MM.1S (cell line): ENCODE measurements around the gene CARMIL1.

Source experiments
- DNase-seq: peaks from one replicate; pipeline ENCODE4 v3.0.0-alpha.2; 2015
- H2AFZ ChIP-seq: fragments of 300-600 bp; sonication (generic); 2 replicates; pipeline ENCODE4 v1.6.0; 2016; ENCODE audit warnings: antibody characterized with exemption, low read length
- H3F3A ChIP-seq: fragments of 300-600 bp; sonication (generic); 2 replicates; pipeline ENCODE4 v1.6.1; 2016; ENCODE audit warnings: mild to moderate bottlenecking, antibody characterized with exemption, low read length, moderate library complexity, mixed read lengths; ENCODE audit not compliant: insufficient read depth
- H3K27ac ChIP-seq: fragments of 300-600 bp; sonication (generic); 2 replicates; pipeline ENCODE4 v1.5.1; 2016; ENCODE audit warnings: mild to moderate bottlenecking, low read length
- H3K27me3 ChIP-seq: fragments of 300-600 bp; sonication (generic); replicated peaks from 2 replicates; pipeline ENCODE4 v1.6.0; 2016; ENCODE audit warnings: low read length; ENCODE audit not compliant: insufficient read depth
- H3K36me3 ChIP-seq: fragments of 300-600 bp; sonication (generic); replicated peaks from 2 replicates; pipeline ENCODE4 v1.6.1; 2016; ENCODE audit warnings: mild to moderate bottlenecking, low read length, mixed read lengths; ENCODE audit not compliant: insufficient read depth
- H3K4me1 ChIP-seq: fragments of 300-600 bp; sonication (generic); 2 replicates; pipeline ENCODE4 v1.6.1; 2016; ENCODE audit warnings: low read length, mixed read lengths
- H3K4me2 ChIP-seq: fragments of 300-600 bp; sonication (generic); 2 replicates; pipeline ENCODE4 v1.6.0; 2016; ENCODE audit warnings: low read depth, low read length
- H3K4me3 ChIP-seq: fragments of 300-600 bp; sonication (generic); 2 replicates; pipeline ENCODE4 v1.5.1; 2016; ENCODE audit warnings: low read length, mixed read lengths
- H3K79me2 ChIP-seq: fragments of 300-600 bp; sonication (generic); 2 replicates; pipeline ENCODE4 v1.6.1; 2016; ENCODE audit warnings: mixed run types, low read length, mixed read lengths
- H3K9ac ChIP-seq: fragments of 300-600 bp; sonication (generic); 2 replicates; pipeline ENCODE4 v1.6.1; 2016; ENCODE audit warnings: low read length, mixed read lengths
- H3K9me2 ChIP-seq: fragments of 300-600 bp; sonication (generic); replicated peaks from 2 replicates; pipeline ENCODE4 v1.6.1; 2016; ENCODE audit warnings: mild to moderate bottlenecking, low read length, mixed read lengths; ENCODE audit not compliant: insufficient read depth
- H3K9me3 ChIP-seq: fragments of 300-600 bp; sonication (generic); replicated peaks from 2 replicates; pipeline ENCODE4 v1.6.1; 2016; ENCODE audit warnings: mild to moderate bottlenecking, low read length, mixed read lengths; ENCODE audit not compliant: insufficient read depth
- H4K20me1 ChIP-seq: fragments of 300-600 bp; sonication (generic); 2 replicates; pipeline ENCODE4 v1.6.1; 2016; ENCODE audit warnings: mild to moderate bottlenecking, low read length, moderate library complexity, mixed read lengths; ENCODE audit not compliant: insufficient read depth
- CTCF ChIP-seq: fragments of 300-600 bp; sonication (generic); IDR thresholded peaks from 2 replicates; pipeline ENCODE4 v1.5.1; 2016; ENCODE audit warnings: antibody characterized with exemption, low read length, mixed read lengths
- EZH2 ChIP-seq: fragments of 300-600 bp; sonication (generic); optimal IDR thresholded peaks from 2 replicates; pipeline ENCODE3; 2017; ENCODE audit warnings: low read depth, mild to moderate bottlenecking, antibody characterized with exemption, low read length, mixed read lengths
- EZH2phosphoT487 ChIP-seq: fragments of 300-600 bp; sonication (generic); IDR thresholded peaks from 2 replicates; pipeline ENCODE4 v1.6.1; 2018; ENCODE audit warnings: antibody characterized with exemption, low read length

The CARMIL1 gene

GRCh38 chr6:25292384-25292783 lies 13.2 kb downstream of the CARMIL1 start:
- peaks cover 32% of the 10 kb centered on the region for H3K4me1 ChIP-seq
- no peak overlapping the region for H3K4me3 ChIP-seq
- no peak overlapping the region for H2AFZ ChIP-seq
- H3K79me2 ChIP-seq = peaks cover 100% of the 10 kb centered on the region
- H3K27ac ChIP-seq = no peak overlapping the region
- no peaks in the 10 kb centered on the region for H3K9me3 ChIP-seq
- H3F3A ChIP-seq = peaks cover 16% of the 10 kb centered on the region; the same call in 1 of the 2 replicates
- TF ChIP-seq CTCF = no peak
- TF ChIP-seq EZH2phosphoT487 = no peak
- TF ChIP-seq EZH2 = no peak
- no peak for DNase-seq
- H3K36me3 ChIP-seq = no peaks in the 10 kb centered on the region
- H3K9ac ChIP-seq = no peak overlapping the region
- no peak overlapping the region for H3K4me2 ChIP-seq
- no peaks in the 10 kb centered on the region for H3K27me3 ChIP-seq
- H3K9me2 ChIP-seq = no peaks in the 10 kb centered on the region
- H4K20me1 ChIP-seq = no peaks in the 10 kb centered on the region

DNA sequence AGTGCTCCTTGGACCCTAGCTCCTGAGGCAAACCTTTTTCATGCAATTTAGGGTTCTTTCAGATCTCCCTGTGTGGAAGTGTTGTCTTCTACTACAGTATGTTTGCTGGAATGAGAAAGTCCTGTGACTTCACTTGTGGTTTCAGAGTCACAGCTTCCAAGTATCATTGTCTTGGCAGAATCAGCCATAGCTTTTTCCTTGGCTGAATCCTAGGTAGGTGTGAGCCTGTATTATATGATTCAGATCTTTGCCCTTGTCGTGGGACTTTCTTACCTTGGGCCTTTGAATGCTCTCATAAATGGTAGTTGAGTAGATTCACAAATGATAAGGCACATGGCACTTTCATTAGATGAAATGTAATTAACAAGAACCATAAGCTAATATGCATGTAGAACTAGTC lies 16.5 kb downstream of the CARMIL1 start:
- H3K9me2 ChIP-seq = no peaks in the 10 kb centered on the region
- 0 out of 2 replicates have a peak overlapping the region, but pooled peaks have one; percentile 5 for H3K4me2 ChIP-seq
- H3K9ac ChIP-seq = no peak overlapping the region
- peaks cover 100% of the 10 kb centered on the region for H3K79me2 ChIP-seq
- H4K20me1 ChIP-seq = no peaks in the 10 kb centered on the region
- H3F3A ChIP-seq = peaks cover 26% of the 10 kb centered on the region
- H3K36me3 ChIP-seq = no peaks in the 10 kb centered on the region
- no peaks in the 10 kb centered on the region for H3K9me3 ChIP-seq
- no peak for DNase-seq
- TF ChIP-seq EZH2 (no peak), CTCF (no peak), EZH2phosphoT487 (no peak)
- H3K4me1 ChIP-seq = peaks cover 53% of the 10 kb centered on the region
- H3K27ac ChIP-seq = peak overlapping the region; percentile 64; the same call in 1 of the 2 replicates
- H2AFZ ChIP-seq = no peak overlapping the region
- H3K27me3 ChIP-seq = no peaks in the 10 kb centered on the region
- H3K4me3 ChIP-seq = no peak overlapping the region

GRCh38 chr6:25296217-25296905 lies 17.2 kb downstream of the CARMIL1 start:
- peaks cover 33% of the 10 kb centered on the region for H3F3A ChIP-seq
- TF ChIP-seq EZH2phosphoT487 = no peak
- TF ChIP-seq EZH2 = no peak
- TF ChIP-seq CTCF = no peak
- H3K4me2 ChIP-seq = peak overlapping the region; percentile 66; the same call in 1 of the 2 replicates
- H3K27me3 ChIP-seq = no peaks in the 10 kb centered on the region
- no peaks in the 10 kb centered on the region for H3K9me3 ChIP-seq
- H2AFZ ChIP-seq = no peak overlapping the region
- H3K9me2 ChIP-seq = no peaks in the 10 kb centered on the region
- peaks cover 61% of the 10 kb centered on the region for H3K4me1 ChIP-seq
- peaks cover 99% of the 10 kb centered on the region for H3K79me2 ChIP-seq
- no peak overlapping the region for H3K4me3 ChIP-seq
- H4K20me1 ChIP-seq = no peaks in the 10 kb centered on the region
- no peak for DNase-seq
- no peaks in the 10 kb centered on the region for H3K36me3 ChIP-seq
- no peak overlapping the region for H3K9ac ChIP-seq
- peak overlapping the region; percentile 64; the same call in 1 of the 2 replicates for H3K27ac ChIP-seq
